K562 (cell line): ENCODE results near the gene RAE1. TPM values are rescaled to one million over a fixed set of nuclear protein-coding genes. Genes with fewer than 3 reads are reported as not detected.

Source experiments
- ATAC-seq: fragments of 200-7000 bp; cut with Tn5 transposase; 3 replicates; pipeline ENCODE4 v1.9.1; 2020; ENCODE audit warnings: moderate library complexity
- BruUV-seq: library from RNA; stranded (reverse); fragments of 400-500 nt; replicated peaks from 2 replicates; lab custom pipeline; 2021; lab: Mats Ljungman, UMichigan
- CTCF ChIA-PET: fragments of 300-600 bp; formaldehyde crosslinking; extraction: SDS; loops from one replicate; lab custom pipeline; 2021; ENCODE audit warnings: low intra/inter-chr PET ratio; lab: Yijun Ruan, JAX
- POLR2A ChIA-PET: fragments of 300-600, 350-650 bp; sonication (Branson Sonifier 250); formaldehyde crosslinking; extraction: SDS; loops from one replicate; lab custom pipeline; 2021; ENCODE audit warnings: antibody characterized with exemption, inconsistent platforms; lab: Yijun Ruan, JAX
- DNase-seq, 4 experiments: peaks; one replicate each; pipeline versions ENCODE4 v3.0.0 to v3.0.0-alpha.2; 2011 to 2018; ENCODE audit warnings: low spot score in 3 of 4, mixed read lengths in 3 of 4; ENCODE audit errors: extremely low read depth in 1 of 4
- FAIRE-seq: peaks from 2 replicates; lab custom pipeline; 2011; peaks lifted over from hg19 to GRCh38; lab: Jason Lieb, UNC
- H2AFZ ChIP-seq: 2 replicates; pipeline ENCODE4 v1.6.0; 2011; ENCODE audit warnings: low read depth, low read length, control low read depth, inconsistent platforms
- H3K27ac ChIP-seq: fragments of 200-600 bp; 3 replicates; pipeline ENCODE4 v1.8.0; 2011; ENCODE audit warnings: low read depth, mild to moderate bottlenecking, control low read depth, inconsistent platforms, low read length, moderate library complexity, mixed read lengths; ENCODE audit errors: extremely low read depth
- H3K27me3 ChIP-seq, 2 experiments: fragments of 300-600 bp in 1 of 2; 2 replicates in 1 of 2; 3 replicates in 1 of 2; pipeline versions ENCODE4 v1.6.0 to v1.8.0; 2011; ENCODE audit warnings: inconsistent platforms in 2 of 2, low read length in 2 of 2, mild to moderate bottlenecking in 1 of 2, mixed read lengths in 1 of 2, moderate library complexity in 1 of 2; ENCODE audit not compliant: control insufficient read depth in 2 of 2, insufficient read depth in 2 of 2
- H3K36me3 ChIP-seq: fragments of 300-600 bp; 3 replicates; pipeline ENCODE4 v1.8.0; 2011; ENCODE audit warnings: mild to moderate bottlenecking, low read length, inconsistent platforms; ENCODE audit not compliant: control insufficient read depth, insufficient read depth
- H3K4me1 ChIP-seq, 2 experiments: fragments of 200-600 bp in 1 of 2; replicated peaks in 1 of 2; 2 replicates in 1 of 2; 3 replicates in 1 of 2; pipeline versions ENCODE4 v1.5.1 to v1.8.0; 2011; ENCODE audit warnings: inconsistent platforms in 2 of 2, low read length in 2 of 2, mild to moderate bottlenecking in 1 of 2, mixed read lengths in 1 of 2, moderate library complexity in 1 of 2; ENCODE audit not compliant: control insufficient read depth in 2 of 2, insufficient read depth in 2 of 2
- H3K4me2 ChIP-seq: 2 replicates; pipeline ENCODE4 v1.6.1; 2011; ENCODE audit warnings: low read length, control low read depth, inconsistent platforms, mixed read lengths; ENCODE audit not compliant: insufficient read depth
- H3K4me3 ChIP-seq: fragments of 200-600 bp; sonication (generic), shearing (Covaris generic); 2 replicates; pipeline ENCODE4 v1.5.1; 2016; ENCODE audit warnings: control low read depth, inconsistent platforms
- H3K79me2 ChIP-seq: fragments of 200-600 bp; 3 replicates; pipeline ENCODE4 v1.8.0; 2011; ENCODE audit warnings: low read length, inconsistent platforms; ENCODE audit not compliant: control insufficient read depth, insufficient read depth
- H3K9ac ChIP-seq, 2 experiments: 2 replicates each; pipeline versions ENCODE4 v1.6.0 to v1.6.1; 2011; ENCODE audit warnings: low read depth in 2 of 2, low read length in 2 of 2, control low read depth in 1 of 2, inconsistent platforms in 1 of 2, mild to moderate bottlenecking in 1 of 2, mixed read lengths in 1 of 2; ENCODE audit not compliant: insufficient read depth in 1 of 2
- H3K9me1 ChIP-seq: one replicate; pipeline ENCODE4 v1.6.0; 2011; ENCODE audit warnings: inconsistent platforms, mild to moderate bottlenecking, low read length, moderate library complexity; ENCODE audit not compliant: control insufficient read depth, insufficient read depth
- H3K9me3 ChIP-seq: replicated peaks from 2 replicates; pipeline ENCODE4 v1.5.1; 2011; ENCODE audit warnings: low read depth, low read length, inconsistent platforms; ENCODE audit not compliant: control insufficient read depth, insufficient read depth
- H4K20me1 ChIP-seq: replicated peaks from 2 replicates; pipeline ENCODE4 v1.6.1; 2011; ENCODE audit warnings: low read length, inconsistent platforms, mixed read lengths; ENCODE audit not compliant: control insufficient read depth, insufficient read depth
- POLR2G ChIP-seq: fragments of 200-400 bp; formaldehyde crosslinking; IDR thresholded peaks from 2 replicates; pipeline ENCODE4 v1.6.1; 2017; ENCODE audit warnings: low read depth, mild to moderate bottlenecking, antibody characterized with exemption, low read length, moderate library complexity
- RBFOX2 ChIP-seq: fragments of 200-400 bp; formaldehyde crosslinking; IDR thresholded peaks from 2 replicates; pipeline ENCODE4 v1.6.1; 2017; ENCODE audit warnings: low read depth, mild to moderate bottlenecking, low read length, moderate library complexity
- SMARCA5 ChIP-seq: fragments of 450-650 bp; IDR thresholded peaks from 2 replicates; pipeline ENCODE4 v1.6.1; 2016
- ZSCAN32 ChIP-seq: fragments of 450-650 bp; formaldehyde crosslinking; IDR thresholded peaks from 2 replicates; pipeline ENCODE4 v1.4.0; 2020; ENCODE audit warnings: mild to moderate bottlenecking, moderate library complexity
- WGBS: fragments of 100-300 bp; shearing (Covaris generic); methylation state at CpG from one replicate; pipeline ENCODE4 v1.1.6; 2016; ENCODE audit warnings: low coverage, mixed read lengths; ENCODE audit not compliant: insufficient coverage; ENCODE audit errors: missing lambda C conversion rate; 5-methylcytosine and 5-hydroxymethylcytosine counted together
- in situ Hi-C: fragments of 300-500 bp; cut with MboI; formaldehyde crosslinking; loops from 4 replicates; pipeline ENCODE4 v1.15.0; 2018; ENCODE audit warnings: inconsistent platforms, mixed read lengths
- intact Hi-C: fragments of 100-400 bp; cut with micrococcal nuclease; formaldehyde crosslinking; loops from 2 replicates; pipeline ENCODE4 v1.14.2; 2022
- polyA plus RNA-seq, 8 experiments: library from polyadenylated mRNA; depleted of rRNA in 4 of 8; stranded (reverse) in 5 of 8; unstranded in 3 of 8; fragments of >200 nt; fragmentation: Nextera tagmentation in 2 of 8; fragmentation: Illumina TruSeq in 1 of 8; extraction: Ambion mirVana in 2 of 8; extraction: Trizol in 1 of 8; gene quantifications; 2 replicates each; pipeline versions ENCODE4 v1.2.1 to v1.2.3, GENCODE V29; 2011 to 2014; ENCODE audit warnings: inconsistent platforms in 1 of 8, missing spikeins in 1 of 8
- total RNA-seq, 7 experiments: library from RNA; depleted of rRNA in 6 of 7; stranded (reverse); fragments of >200 nt in 6 of 7; fragmentation: Illumina TruSeq in 2 of 7; extraction: Trizol in 2 of 7; gene quantifications; 2 replicates each; pipeline versions ENCODE4 v1.2.1 to v1.2.3, GENCODE V29; 2011 to 2021; ENCODE audit warnings: low replicate concordance in 1 of 7

Gene RAE1
- total and polyA plus RNA-seq, 9 of the 15 experiments (the other 6 are each of a cell fraction or from before 2014, with no cell fraction given) = 33.7 to 248 (median 77.7) TPM

DNA sequence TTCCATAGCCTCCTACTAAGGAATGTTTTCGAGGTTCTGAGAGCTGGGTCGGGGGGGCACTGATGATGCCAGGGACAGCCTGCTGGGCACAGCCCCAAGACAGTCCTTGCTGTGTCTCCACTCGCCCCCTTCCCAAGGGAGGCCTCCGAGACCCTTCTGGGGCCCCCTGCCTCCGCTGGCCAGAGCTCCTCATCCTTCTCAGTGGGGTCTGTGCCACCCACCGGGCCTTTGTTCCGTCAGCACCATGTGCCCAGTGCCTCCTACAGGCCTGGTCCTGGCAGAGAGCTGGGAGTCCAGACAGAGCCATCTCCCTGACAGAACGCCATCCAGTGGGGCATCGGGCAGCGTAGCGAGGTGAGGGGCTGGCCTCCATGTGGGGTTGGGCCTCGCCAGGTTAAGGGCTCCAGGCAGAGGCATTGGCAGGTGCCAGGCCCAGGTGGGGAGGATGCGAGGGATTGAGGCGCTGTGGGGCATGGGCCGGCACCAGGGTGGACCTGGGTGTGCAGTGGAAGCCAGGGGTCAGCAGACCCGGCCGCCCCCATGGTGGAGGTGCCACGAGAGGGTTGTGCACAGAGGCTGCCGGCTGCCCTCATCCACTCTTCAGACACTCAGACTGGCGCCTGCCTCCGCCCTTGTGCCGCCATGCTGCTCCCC lies 53.5 kb downstream of the RAE1 start:
- Histone ChIP-seq H3K9me1 (peaks cover 3% of the 10 kb centered on the region), H3K4me2 (no peak overlapping the region), H4K20me1 (peaks cover 26% of the 10 kb centered on the region), H3K9me3 (no peaks in the 10 kb centered on the region), H3K79me2 (peaks cover 33% of the 10 kb centered on the region), H3K4me3 (no peak overlapping the region), H2AFZ (no peak overlapping the region), H3K27me3 (no peaks in the 10 kb centered on the region), H3K36me3 (peaks cover 97% of the 10 kb centered on the region; the same call in 2 of the 3 replicates), H3K4me1 (peaks cover 15 to 61% of the 10 kb centered on the region in 2 experiments; a peak in 4 of 5 replicates), H3K9ac (no peak overlapping the region), H3K27ac (no peak overlapping the region)
- WGBS = 96% methylated on average over 20 of the region's 22 CpGs
- CTCF ChIA-PET = no interaction called here
- no TSS peak for BruUV-seq
- DNase-seq (no peak), ATAC-seq (no peak), FAIRE-seq (no peak)
- intact Hi-C loops = no loop called here
- TF ChIP-seq POLR2G = peak; percentile 68
- peak; percentile 57 for TF ChIP-seq RBFOX2
- TF ChIP-seq ZSCAN32 (CRISPR knock-in tag) = no peak
- TF ChIP-seq SMARCA5 = no peak
- in situ Hi-C loops = no loop called here
- POLR2A ChIA-PET = interaction anchor here (0.9 to 2.7 kb wide), 3 partner anchors 9 to 14 kb away, joined by 3 to 8 read pairs (median 6); partner anchors contain the start of gene RBM38
